HepG2 (cell line): ENCODE measurements around the gene KATNB1. TPM values are rescaled to one million over a fixed set of nuclear protein-coding genes. Genes with fewer than 3 reads are reported as not detected.

ENCODE experiments used
- ATAC-seq: fragments of 200-7000 bp; cut with Tn5 transposase; 3 replicates; pipeline ENCODE4 v1.9.1; 2020; ENCODE audit warnings: mild to moderate bottlenecking, moderate library complexity
- BruUV-seq: library from RNA; stranded (reverse); fragments of 400-500 nt; replicated peaks from 2 replicates; lab custom pipeline; 2021; lab: Mats Ljungman, UMichigan
- CTCF ChIA-PET: fragments of 300-600 bp; formaldehyde crosslinking; extraction: SDS; loops from one replicate; lab custom pipeline; 2021; ENCODE audit warnings: low total read pairs, inconsistent platforms, low intra/inter-chr PET ratio; lab: Yijun Ruan, JAX
- POLR2A ChIA-PET: fragments of 350-600 bp; sonication (Branson Sonifier 250); formaldehyde crosslinking; loops from one replicate; lab custom pipeline; 2020; ENCODE audit warnings: antibody characterized with exemption, inconsistent platforms; lab: Yijun Ruan, JAX
- DNase-seq: peaks from one replicate; pipeline ENCODE4 v3.0.0-alpha.2; 2015; ENCODE audit warnings: low spot score
- FAIRE-seq: peaks from 3 replicates; lab custom pipeline; 2011; peaks lifted over from hg19 to GRCh38; lab: Jason Lieb, UNC
- H2AFZ ChIP-seq: one replicate; pipeline ENCODE4 v1.6.1; 2011; ENCODE audit warnings: low read length, inconsistent platforms
- H3K27ac ChIP-seq: fragments of 300-600 bp; 3 replicates; pipeline ENCODE4 v1.8.0; 2011; ENCODE audit warnings: mixed run types, mild to moderate bottlenecking, mixed read lengths, low read length, inconsistent platforms; ENCODE audit not compliant: insufficient read depth; ENCODE audit errors: extremely low read length
- H3K27me3 ChIP-seq, 2 experiments: fragments of 200-600 bp in 1 of 2; 2 replicates in 1 of 2; 3 replicates in 1 of 2; pipeline versions ENCODE4 v1.6.0 to v1.8.0; 2011; ENCODE audit warnings: low read length in 2 of 2, mild to moderate bottlenecking in 2 of 2, moderate library complexity in 2 of 2, inconsistent platforms in 1 of 2; ENCODE audit not compliant: insufficient read depth in 2 of 2, control insufficient read depth in 1 of 2
- H3K36me3 ChIP-seq, 2 experiments: fragments of 200-600 bp in 1 of 2; replicated peaks in 1 of 2; 2 replicates in 1 of 2; 3 replicates in 1 of 2; pipeline versions ENCODE4 v1.5.1 to v1.8.0; 2011; ENCODE audit warnings: low read length in 2 of 2, inconsistent platforms in 1 of 2; ENCODE audit not compliant: insufficient read depth in 2 of 2, control insufficient read depth in 1 of 2
- H3K4me1 ChIP-seq: 2 replicates; pipeline ENCODE4 v1.5.1; 2012; ENCODE audit warnings: low read length, inconsistent platforms; ENCODE audit not compliant: insufficient read depth
- H3K4me2 ChIP-seq: 2 replicates; pipeline ENCODE4 v1.6.0; 2011; ENCODE audit warnings: low read depth, low read length, inconsistent platforms
- H3K4me3 ChIP-seq, 3 experiments: fragments of 200-600 bp in 1 of 3; sonication (generic), shearing (Covaris generic) in 1 of 3; replicated peaks in 1 of 3; 2 replicates each; pipeline ENCODE4 v1.5.1; 2011 to 2016; ENCODE audit warnings: low read length in 3 of 3, inconsistent platforms in 2 of 3, low read depth in 2 of 3, mild to moderate bottlenecking in 2 of 3, control low read depth in 1 of 3, mixed read lengths in 1 of 3; ENCODE audit not compliant: insufficient read depth in 1 of 3
- H3K79me2 ChIP-seq: one replicate; pipeline ENCODE4 v1.6.1; 2011; ENCODE audit warnings: low read length, inconsistent platforms; ENCODE audit not compliant: insufficient read depth
- H3K9ac ChIP-seq: 2 replicates; pipeline ENCODE4 v1.6.0; 2011; ENCODE audit warnings: mild to moderate bottlenecking, low read depth, low read length, inconsistent platforms; ENCODE audit not compliant: insufficient read depth
- H3K9me3 ChIP-seq: 2 replicates; pipeline ENCODE4 v1.5.1; 2012; ENCODE audit warnings: mild to moderate bottlenecking, low read length
- H4K20me1 ChIP-seq: 2 replicates; pipeline ENCODE4 v1.6.0; 2011; ENCODE audit warnings: inconsistent platforms, mild to moderate bottlenecking, low read length, moderate library complexity; ENCODE audit not compliant: insufficient read depth
- ELF4 ChIP-seq: sonication (generic); formaldehyde crosslinking; IDR thresholded peaks from 2 replicates; pipeline ENCODE4 v1.5.0; 2020; ENCODE audit warnings: missing genetic modification reagents, mild to moderate bottlenecking, moderate library complexity, borderline replicate concordance
- HOXD1 ChIP-seq: sonication (generic); formaldehyde crosslinking; IDR thresholded peaks from 2 replicates; pipeline ENCODE4 v1.5.0; 2020; ENCODE audit warnings: missing genetic modification reagents
- RELA ChIP-seq: sonication (generic); formaldehyde crosslinking; IDR thresholded peaks from 2 replicates; pipeline ENCODE4 v1.4.0; 2020; ENCODE audit warnings: missing genetic modification reagents
- SMYD3 ChIP-seq: sonication (generic); formaldehyde crosslinking; IDR thresholded peaks from 2 replicates; pipeline ENCODE4 v1.8.1; 2023; ENCODE audit warnings: mild to moderate bottlenecking, missing genetic modification reagents
- ZKSCAN5 ChIP-seq: sonication (generic); formaldehyde crosslinking; IDR thresholded peaks from 2 replicates; pipeline ENCODE4 v1.5.1; 2020; ENCODE audit warnings: mild to moderate bottlenecking, missing genetic modification reagents
- ZNF207 ChIP-seq: fragments of 450-650 bp; IDR thresholded peaks from 2 replicates; pipeline ENCODE4 v1.6.1; 2016; ENCODE audit warnings: antibody characterized with exemption, borderline replicate concordance
- ZNF296 ChIP-seq: sonication (generic); formaldehyde crosslinking; conservative IDR thresholded peaks from 2 replicates; pipeline ENCODE4 v1.5.0; 2020; ENCODE audit warnings: mild to moderate bottlenecking, missing genetic modification reagents
- ZNF75D ChIP-seq: sonication (generic); formaldehyde crosslinking; IDR thresholded peaks from 2 replicates; pipeline ENCODE4 v1.8.1; 2023; ENCODE audit warnings: missing genetic modification reagents, mild to moderate bottlenecking, borderline replicate concordance
- WGBS: methylation state at CpG from one replicate; pipeline ENCODE4 v1.1.6; 2017; ENCODE audit warnings: low lambda C conversion rate; 5-methylcytosine and 5-hydroxymethylcytosine counted together
- in situ Hi-C: cut with HindIII; loops from 2 replicates; pipeline ENCODE4 v1.10.0; 2017; ENCODE audit warnings: low pct_unique_long_range_greater_than_20kb; ENCODE audit not compliant: extremely low pct_ligation_motif_present
- intact Hi-C: fragments of 100-400 bp; cut with micrococcal nuclease; formaldehyde crosslinking; loops from one replicate; pipeline ENCODE4 v1.10.0; 2022; ENCODE audit not compliant: unreplicated experiment
- polyA plus RNA-seq, 8 experiments: library from polyadenylated mRNA; depleted of rRNA in 3 of 8; stranded (reverse) in 7 of 8; unstranded in 1 of 8; fragments of >200 nt; fragmentation: Illumina TruSeq in 4 of 8; extraction: Trizol in 4 of 8; gene quantifications; 2 replicates each; pipeline versions ENCODE4 v1.2.1 to v1.2.3, GENCODE V29; 2011 to 2016; ENCODE audit warnings: low read depth in 4 of 8, missing spikeins in 1 of 8, mixed read lengths in 1 of 8; ENCODE audit not compliant: insufficient read depth in 1 of 8
- total RNA-seq, 5 experiments: library from RNA; depleted of rRNA; stranded (reverse); fragments of >200 nt; fragmentation: Illumina TruSeq; extraction: Trizol; gene quantifications; 2 replicates each; pipeline ENCODE4 v1.2.3, GENCODE V29; 2016; ENCODE audit warnings: low read depth in 1 of 5
- TF ChIP-seq, protein P1 (sequence below): sonication (generic); IDR thresholded peaks from 2 replicates; pipeline ENCODE4 v1.6.1; 2016; ENCODE audit warnings: low read depth, borderline replicate concordance
- TF ChIP-seq, protein P2 (sequence below): sonication (generic); formaldehyde crosslinking; IDR thresholded peaks from 2 replicates; pipeline ENCODE4 v1.4.0; 2020; ENCODE audit warnings: missing genetic modification reagents, borderline replicate concordance
- TF ChIP-seq, protein P3 (sequence below): sonication (generic); formaldehyde crosslinking; IDR thresholded peaks from 2 replicates; pipeline ENCODE4 v1.8.0; 2022; ENCODE audit warnings: low read depth, missing genetic modification reagents

Gene KATNB1
- total and polyA plus RNA-seq, 2 of the 13 experiments (the other 11 are each of a cell fraction or from before 2014, with no cell fraction given): 31.5 to 43.5 TPM

DNA sequence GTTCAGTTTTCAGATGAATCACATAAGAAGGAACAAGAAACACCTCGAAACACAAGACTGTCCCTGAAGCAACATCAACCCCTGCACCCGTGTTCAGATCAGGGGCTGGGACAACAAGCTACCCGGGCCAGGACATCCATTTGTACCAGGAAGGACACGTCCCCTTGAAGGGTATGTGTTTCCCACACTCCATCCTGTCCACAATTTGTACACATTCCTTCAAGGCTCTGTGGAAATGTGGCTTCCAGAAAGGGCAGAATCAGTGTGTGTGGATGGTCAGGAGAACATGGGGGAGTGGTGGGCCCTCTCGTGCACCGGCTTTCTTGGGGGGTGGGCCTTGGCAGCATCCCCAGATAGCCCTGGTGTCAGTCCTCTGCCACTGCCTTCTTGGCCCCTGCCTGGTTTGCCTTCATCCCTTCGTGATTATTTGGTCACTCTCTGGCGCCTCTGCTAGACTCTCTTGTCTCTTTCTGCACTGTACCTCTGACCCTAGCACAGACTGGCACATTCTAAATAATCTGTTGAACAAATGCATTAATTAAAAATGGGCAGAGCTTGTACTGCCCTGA lies 56.4 kb downstream of the KATNB1 start:
- no peak overlapping the region for H3K4me3 ChIP-seq
- H3K9me3 ChIP-seq: no peaks in the 10 kb centered on the region
- H2AFZ ChIP-seq: no peak overlapping the region
- no peak overlapping the region for H3K27ac ChIP-seq
- H3K27me3 ChIP-seq: no peaks in the 10 kb centered on the region
- FAIRE-seq (no peak), ATAC-seq (no peak), DNase-seq (no peak)
- intact Hi-C loops (no loop called here), in situ Hi-C loops (no loop called here)
- ChIA-PET CTCF (no interaction called here), POLR2A (interaction anchor here (1.0 kb wide), 2 partner anchors 10 to 11 kb away, joined by 3 to 6 read pairs; partner anchors contain the start of gene KIFC3)
- H3K4me2 ChIP-seq: no peak overlapping the region
- H4K20me1 ChIP-seq: no peaks in the 10 kb centered on the region
- 83% methylated on average over 8 of the region's 8 CpGs for WGBS
- H3K36me3 ChIP-seq: peaks cover 33 to 60% of the 10 kb centered on the region in 2 experiments
- no peak overlapping the region for H3K9ac ChIP-seq
- BruUV-seq: no TSS peak
- peaks cover 11% of the 10 kb centered on the region for H3K79me2 ChIP-seq
- peaks cover 36% of the 10 kb centered on the region for H3K4me1 ChIP-seq
- TF ChIP-seq RELA: no peak
- no peak for TF ChIP-seq ZKSCAN5 (CRISPR knock-in tag)
- no peak for TF ChIP-seq HOXD1 (CRISPR knock-in tag)
- TF ChIP-seq, protein P1, sequence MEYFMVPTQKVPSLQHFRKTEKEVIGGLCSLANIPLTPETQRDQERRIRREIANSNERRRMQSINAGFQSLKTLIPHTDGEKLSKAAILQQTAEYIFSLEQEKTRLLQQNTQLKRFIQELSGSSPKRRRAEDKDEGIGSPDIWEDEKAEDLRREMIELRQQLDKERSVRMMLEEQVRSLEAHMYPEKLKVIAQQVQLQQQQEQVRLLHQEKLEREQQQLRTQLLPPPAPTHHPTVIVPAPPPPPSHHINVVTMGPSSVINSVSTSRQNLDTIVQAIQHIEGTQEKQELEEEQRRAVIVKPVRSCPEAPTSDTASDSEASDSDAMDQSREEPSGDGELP: no peak
- TF ChIP-seq, protein P2, sequence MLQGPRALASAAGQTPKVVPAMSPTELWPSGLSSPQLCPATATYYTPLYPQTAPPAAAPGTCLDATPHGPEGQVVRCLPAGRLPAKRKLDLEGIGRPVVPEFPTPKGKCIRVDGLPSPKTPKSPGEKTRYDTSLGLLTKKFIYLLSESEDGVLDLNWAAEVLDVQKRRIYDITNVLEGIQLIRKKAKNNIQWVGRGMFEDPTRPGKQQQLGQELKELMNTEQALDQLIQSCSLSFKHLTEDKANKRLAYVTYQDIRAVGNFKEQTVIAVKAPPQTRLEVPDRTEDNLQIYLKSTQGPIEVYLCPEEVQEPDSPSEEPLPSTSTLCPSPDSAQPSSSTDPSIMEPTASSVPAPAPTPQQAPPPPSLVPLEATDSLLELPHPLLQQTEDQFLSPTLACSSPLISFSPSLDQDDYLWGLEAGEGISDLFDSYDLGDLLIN (CRISPR knock-in tag): no peak
- no peak for TF ChIP-seq ZNF75D
- TF ChIP-seq SMYD3 (CRISPR knock-in tag): no peak
- no peak for TF ChIP-seq ZNF207
- TF ChIP-seq ZNF296: no peak
- no peak for TF ChIP-seq ELF4 (CRISPR knock-in tag)
- TF ChIP-seq, protein P3, sequence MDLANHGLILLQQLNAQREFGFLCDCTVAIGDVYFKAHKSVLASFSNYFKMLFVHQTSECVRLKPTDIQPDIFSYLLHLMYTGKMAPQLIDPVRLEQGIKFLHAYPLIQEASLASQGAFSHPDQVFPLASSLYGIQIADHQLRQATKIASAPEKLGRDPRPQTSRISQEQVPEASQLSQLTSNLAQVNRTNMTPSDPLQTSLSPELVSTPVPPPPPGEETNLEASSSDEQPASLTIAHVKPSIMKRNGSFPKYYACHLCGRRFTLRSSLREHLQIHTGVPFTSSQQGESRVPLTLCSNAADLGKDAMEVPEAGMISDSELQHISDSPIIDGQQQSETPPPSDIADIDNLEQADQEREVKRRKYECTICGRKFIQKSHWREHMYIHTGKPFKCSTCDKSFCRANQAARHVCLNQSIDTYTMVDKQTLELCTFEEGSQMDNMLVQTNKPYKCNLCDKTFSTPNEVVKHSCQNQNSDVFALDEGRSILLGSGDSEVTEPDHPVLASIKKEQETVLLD (CRISPR knock-in tag): no peak
